Measurements from ENCODE around the gene IRX1.

- TF ChIP-seq POLR2AphosphoS5 (IDR thresholded peaks at IDR 0.05; ENCODE audit: low read depth, low read length) = no peak
- TF ChIP-seq POLR2A (IDR thresholded peaks at IDR 0.05; ENCODE audit: low read depth, low read length) = no peak
- no peak for TF ChIP-seq TAF1 (IDR thresholded peaks at IDR 0.05; ENCODE audit: borderline replicate concordance, low read depth, low read length)
Observed at GRCh38 chr5:3607541-3608181, 12.0 kb downstream of the IRX1 start.
